ENCODE results near the gene MYO7A.

MYO7A gene

DNA sequence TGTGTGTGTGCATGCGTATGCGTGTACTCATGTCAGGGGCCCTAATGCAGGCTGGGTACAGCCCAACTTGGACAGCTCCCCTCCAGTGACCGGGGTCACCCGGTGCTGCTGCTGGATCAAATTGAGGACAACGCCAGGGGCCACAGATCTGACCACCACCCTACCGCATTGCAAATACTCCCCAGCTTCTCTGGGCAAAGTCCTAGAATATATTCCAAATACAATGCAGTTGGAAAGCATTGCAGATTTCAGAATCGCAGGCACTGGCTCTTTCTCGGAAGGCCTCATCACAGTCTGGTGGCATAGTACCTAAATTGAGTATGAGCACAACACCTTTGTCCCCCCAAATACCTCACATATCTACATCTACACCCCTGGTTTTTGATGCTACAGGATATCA lies 43.2 kb downstream of the MYO7A start:
- no peaks in the 10 kb centered on the region for H3K36me3 ChIP-seq (ENCODE audit: insufficient read depth, low read length)
- H3K79me2 ChIP-seq (ENCODE audit: insufficient read depth, low read length), result no peaks in the 10 kb centered on the region
- H3K4me2 ChIP-seq (ENCODE audit: low read depth, low read length, poor library complexity, severe bottlenecking), result no peak overlapping the region
- H3K9ac ChIP-seq (ENCODE audit: low read depth, low read length, poor library complexity, severe bottlenecking), result no peak overlapping the region
- no peaks in the 10 kb centered on the region for H3F3A ChIP-seq (ENCODE audit: low read depth)
- H3K27me3 ChIP-seq (ENCODE audit: insufficient read depth, low read length, poor library complexity, severe bottlenecking), result no peaks in the 10 kb centered on the region
- H4K20me1 ChIP-seq (ENCODE audit: insufficient read depth, low read length, poor library complexity, severe bottlenecking), result no peaks in the 10 kb centered on the region
- peaks cover 15% of the 10 kb centered on the region for H3K4me1 ChIP-seq (ENCODE audit: insufficient read depth, low read length, poor library complexity, severe bottlenecking)
- H2AFZ ChIP-seq (ENCODE audit: low read length), result no peak overlapping the region
- no peak overlapping the region for H3K4me3 ChIP-seq (ENCODE audit: low read length, poor library complexity, severe bottlenecking)
- TF ChIP-seq, protein P1, sequence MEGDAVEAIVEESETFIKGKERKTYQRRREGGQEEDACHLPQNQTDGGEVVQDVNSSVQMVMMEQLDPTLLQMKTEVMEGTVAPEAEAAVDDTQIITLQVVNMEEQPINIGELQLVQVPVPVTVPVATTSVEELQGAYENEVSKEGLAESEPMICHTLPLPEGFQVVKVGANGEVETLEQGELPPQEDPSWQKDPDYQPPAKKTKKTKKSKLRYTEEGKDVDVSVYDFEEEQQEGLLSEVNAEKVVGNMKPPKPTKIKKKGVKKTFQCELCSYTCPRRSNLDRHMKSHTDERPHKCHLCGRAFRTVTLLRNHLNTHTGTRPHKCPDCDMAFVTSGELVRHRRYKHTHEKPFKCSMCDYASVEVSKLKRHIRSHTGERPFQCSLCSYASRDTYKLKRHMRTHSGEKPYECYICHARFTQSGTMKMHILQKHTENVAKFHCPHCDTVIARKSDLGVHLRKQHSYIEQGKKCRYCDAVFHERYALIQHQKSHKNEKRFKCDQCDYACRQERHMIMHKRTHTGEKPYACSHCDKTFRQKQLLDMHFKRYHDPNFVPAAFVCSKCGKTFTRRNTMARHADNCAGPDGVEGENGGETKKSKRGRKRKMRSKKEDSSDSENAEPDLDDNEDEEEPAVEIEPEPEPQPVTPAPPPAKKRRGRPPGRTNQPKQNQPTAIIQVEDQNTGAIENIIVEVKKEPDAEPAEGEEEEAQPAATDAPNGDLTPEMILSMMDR (conservative IDR thresholded peaks at IDR 0.05; ENCODE audit: low read length), result no peak
- TF ChIP-seq EZH2phosphoT487 (IDR thresholded peaks at IDR 0.05; ENCODE audit: borderline replicate concordance), result no peak
- no peaks in the 10 kb centered on the region for H3K9me3 ChIP-seq (ENCODE audit: insufficient read depth, low read depth, low read length)
- no peaks in the 10 kb centered on the region for H3K9me2 ChIP-seq (replicated peaks; ENCODE audit: low read depth, low read length)

GRCh38 chr11:77171885-77172665 lies 44.0 kb downstream of the MYO7A start:
- Histone ChIP-seq H3K4me1 (ENCODE audit: insufficient read depth, low read length, poor library complexity, severe bottlenecking) (peaks cover 7% of the 10 kb centered on the region), H3K36me3 (ENCODE audit: insufficient read depth, low read length) (no peaks in the 10 kb centered on the region)

DNA sequence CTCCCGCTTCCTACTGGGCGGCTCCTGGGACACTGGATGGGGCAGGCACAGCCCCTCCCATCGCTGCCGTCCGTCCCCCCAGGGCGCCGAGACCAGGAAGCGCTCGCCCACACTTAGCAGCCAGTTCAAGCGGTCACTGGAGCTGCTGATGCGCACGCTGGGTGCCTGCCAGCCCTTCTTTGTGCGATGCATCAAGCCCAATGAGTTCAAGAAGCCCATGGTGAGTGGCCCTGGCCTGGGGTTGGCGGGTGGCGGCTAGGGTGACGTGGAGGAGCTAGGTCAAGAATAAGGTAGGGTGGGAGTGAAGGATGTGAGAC lies 44.6 kb downstream of the MYO7A start:
- H3K79me2 ChIP-seq (ENCODE audit: insufficient read depth, low read length), result no peaks in the 10 kb centered on the region
- no peaks in the 10 kb centered on the region for H3K36me3 ChIP-seq (ENCODE audit: insufficient read depth, low read length)
- H4K20me1 ChIP-seq (ENCODE audit: insufficient read depth, low read length, poor library complexity, severe bottlenecking), result no peaks in the 10 kb centered on the region
- H3K9me2 ChIP-seq (replicated peaks; ENCODE audit: low read depth, low read length), result no peaks in the 10 kb centered on the region
- H3K9me3 ChIP-seq (ENCODE audit: insufficient read depth, low read depth, low read length), result no peaks in the 10 kb centered on the region
- no peak overlapping the region for H3K4me3 ChIP-seq (ENCODE audit: low read length, poor library complexity, severe bottlenecking)
- peaks cover 2% of the 10 kb centered on the region for H3K4me1 ChIP-seq (ENCODE audit: insufficient read depth, low read length, poor library complexity, severe bottlenecking)
- H3F3A ChIP-seq (ENCODE audit: low read depth), result no peaks in the 10 kb centered on the region
- H2AFZ ChIP-seq (ENCODE audit: low read length), result no peak overlapping the region
- no peak overlapping the region for H3K9ac ChIP-seq (ENCODE audit: low read depth, low read length, poor library complexity, severe bottlenecking)
- no peaks in the 10 kb centered on the region for H3K27me3 ChIP-seq (ENCODE audit: insufficient read depth, low read length, poor library complexity, severe bottlenecking)
- no peak for TF ChIP-seq EZH2phosphoT487 (IDR thresholded peaks at IDR 0.05; ENCODE audit: borderline replicate concordance)
- TF ChIP-seq, protein P1 (conservative IDR thresholded peaks at IDR 0.05; ENCODE audit: low read length), result no peak
- H3K4me2 ChIP-seq (ENCODE audit: low read depth, low read length, poor library complexity, severe bottlenecking), result no peak overlapping the region

More at GRCh38 chr11:77171885-77172665, 44.0 kb downstream of the MYO7A start:
- Histone ChIP-seq H2AFZ (ENCODE audit: low read length) (no peak overlapping the region), H3K4me3 (ENCODE audit: low read length, poor library complexity, severe bottlenecking) (no peak overlapping the region), H3K79me2 (ENCODE audit: insufficient read depth, low read length) (no peaks in the 10 kb centered on the region), H3K9me3 (ENCODE audit: insufficient read depth, low read depth, low read length) (no peaks in the 10 kb centered on the region), H3K9ac (ENCODE audit: low read depth, low read length, poor library complexity, severe bottlenecking) (no peak overlapping the region), H4K20me1 (ENCODE audit: insufficient read depth, low read length, poor library complexity, severe bottlenecking) (no peaks in the 10 kb centered on the region), H3F3A (ENCODE audit: low read depth) (no peaks in the 10 kb centered on the region), H3K4me2 (ENCODE audit: low read depth, low read length, poor library complexity, severe bottlenecking) (no peak overlapping the region), H3K27me3 (ENCODE audit: insufficient read depth, low read length, poor library complexity, severe bottlenecking) (no peaks in the 10 kb centered on the region), H3K9me2 (replicated peaks; ENCODE audit: low read depth, low read length) (no peaks in the 10 kb centered on the region)
- no peak for TF ChIP-seq EZH2phosphoT487 (IDR thresholded peaks at IDR 0.05; ENCODE audit: borderline replicate concordance)
- TF ChIP-seq, protein P1 (conservative IDR thresholded peaks at IDR 0.05; ENCODE audit: low read length), result no peak

All from Loucy (cell line).